Omental fat pad (tissue), 4 donors: ENCODE measurements around the gene GLG1. TPM values are rescaled to one million over a fixed set of nuclear protein-coding genes. Genes with fewer than 3 reads are reported as not detected.

ENCODE experiments used
- ATAC-seq: fragments of 150-250 bp; one replicate; pipeline ENCODE4 v1.9.1; 2016; ENCODE audit warnings: mild to moderate bottlenecking, moderate library complexity; ENCODE audit not compliant: low FRiP score
- DNase-seq: peaks from one replicate; pipeline ENCODE4 v3.0.0-alpha.2; 2019; ENCODE audit warnings: low spot score
- total RNA-seq, 4 donors: library from RNA; depleted of rRNA; stranded (reverse); fragments of >200 nt; gene quantifications; one replicate each; pipeline ENCODE4 v1.1.0, GENCODE V29; 2016
- TF ChIP-seq, protein P1 (sequence below), 3 donors: fragments of 450-650 bp; IDR thresholded peaks; one replicate each; pipeline ENCODE4 v1.5.1; 2016 to 2017; ENCODE audit warnings: antibody characterized with exemption in 3 of 3, mild to moderate bottlenecking in 3 of 3, moderate library complexity in 2 of 3

Gene GLG1
- total RNA-seq, 4 donors from 2014 or later, result 107 to 160 (median 122) TPM

DNA sequence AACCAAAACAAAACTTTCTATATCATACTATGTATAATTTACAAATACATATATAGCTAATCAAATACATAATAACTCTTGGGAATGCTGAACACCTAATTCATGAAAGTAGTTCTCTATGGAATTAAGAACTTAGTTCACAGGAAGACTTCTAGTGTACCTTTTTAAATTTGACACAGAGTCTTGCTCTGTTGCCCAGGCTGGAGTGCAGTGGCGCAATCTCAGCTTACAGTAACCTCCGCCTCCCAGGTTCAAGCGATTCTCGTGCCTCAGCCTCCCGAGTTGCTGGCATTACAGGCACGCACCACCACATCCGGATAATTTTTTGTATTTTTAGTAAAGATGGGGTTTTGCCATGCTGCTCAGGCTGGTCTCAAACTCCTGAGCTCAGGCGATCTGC lies 35.1 kb upstream of the GLG1 start:
- TF ChIP-seq, protein P1, sequence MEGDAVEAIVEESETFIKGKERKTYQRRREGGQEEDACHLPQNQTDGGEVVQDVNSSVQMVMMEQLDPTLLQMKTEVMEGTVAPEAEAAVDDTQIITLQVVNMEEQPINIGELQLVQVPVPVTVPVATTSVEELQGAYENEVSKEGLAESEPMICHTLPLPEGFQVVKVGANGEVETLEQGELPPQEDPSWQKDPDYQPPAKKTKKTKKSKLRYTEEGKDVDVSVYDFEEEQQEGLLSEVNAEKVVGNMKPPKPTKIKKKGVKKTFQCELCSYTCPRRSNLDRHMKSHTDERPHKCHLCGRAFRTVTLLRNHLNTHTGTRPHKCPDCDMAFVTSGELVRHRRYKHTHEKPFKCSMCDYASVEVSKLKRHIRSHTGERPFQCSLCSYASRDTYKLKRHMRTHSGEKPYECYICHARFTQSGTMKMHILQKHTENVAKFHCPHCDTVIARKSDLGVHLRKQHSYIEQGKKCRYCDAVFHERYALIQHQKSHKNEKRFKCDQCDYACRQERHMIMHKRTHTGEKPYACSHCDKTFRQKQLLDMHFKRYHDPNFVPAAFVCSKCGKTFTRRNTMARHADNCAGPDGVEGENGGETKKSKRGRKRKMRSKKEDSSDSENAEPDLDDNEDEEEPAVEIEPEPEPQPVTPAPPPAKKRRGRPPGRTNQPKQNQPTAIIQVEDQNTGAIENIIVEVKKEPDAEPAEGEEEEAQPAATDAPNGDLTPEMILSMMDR (IDR thresholded peaks at IDR 0.05), result no peak
- DNase-seq, result no peak
- no peak for ATAC-seq

DNA sequence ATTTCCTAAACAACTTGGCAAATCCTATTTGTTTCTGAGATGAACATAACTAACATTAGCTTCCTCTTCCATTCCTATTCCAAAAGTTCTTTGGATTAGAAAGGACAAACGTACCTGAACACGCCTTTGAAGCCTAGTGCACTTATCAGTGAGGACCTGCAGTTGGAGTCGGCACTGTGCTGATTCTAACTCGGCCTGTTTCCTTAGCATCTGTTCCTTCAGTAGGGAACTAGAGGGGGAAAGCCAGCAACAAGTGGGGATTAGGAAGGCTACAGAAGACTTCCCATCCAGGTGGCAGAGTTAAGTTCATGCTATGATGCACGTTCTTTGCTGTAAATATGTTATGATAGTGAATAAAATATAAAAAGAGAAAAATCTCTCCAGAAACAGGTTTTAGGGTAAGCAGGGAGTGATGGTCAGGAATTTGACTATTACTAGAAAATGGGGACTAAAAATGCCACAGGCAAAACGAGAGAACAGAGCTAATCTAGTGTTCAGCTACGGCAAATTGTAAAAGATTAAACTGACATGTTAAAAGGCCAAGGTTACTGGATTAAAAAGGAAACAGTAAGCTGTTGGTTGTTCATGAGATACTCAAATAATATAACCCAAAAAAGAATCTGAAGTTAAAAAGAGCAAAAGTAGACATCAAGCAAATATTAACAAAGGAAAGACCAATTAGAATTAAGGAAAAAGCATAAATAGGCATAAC lies 31.0 kb upstream of the GLG1 start:
- no peak for ATAC-seq
- TF ChIP-seq, protein P1 (IDR thresholded peaks at IDR 0.05), result no peak
- no peak for DNase-seq

DNA sequence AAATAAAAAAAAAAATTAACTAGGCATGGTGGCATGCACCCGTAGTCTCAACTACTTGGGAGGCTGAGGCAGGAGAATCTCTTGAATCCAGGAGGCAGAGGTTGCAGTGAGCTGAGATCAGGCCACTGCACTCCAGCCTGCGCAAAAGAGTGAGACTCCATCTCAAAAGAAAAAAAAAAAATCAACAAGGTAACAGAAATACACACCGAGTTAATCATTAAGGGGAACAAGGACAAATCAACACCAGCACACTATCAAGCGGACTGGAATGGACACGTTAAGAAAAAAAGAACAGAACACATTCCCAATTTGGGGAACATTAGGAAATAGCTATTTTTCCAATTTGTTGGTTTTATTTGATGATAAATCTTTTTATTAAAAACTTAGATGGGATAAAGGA lies 28.4 kb upstream of the GLG1 start:
- TF ChIP-seq, protein P1 (IDR thresholded peaks at IDR 0.05), result no peak
- DNase-seq (no peak), ATAC-seq (no peak)

DNA sequence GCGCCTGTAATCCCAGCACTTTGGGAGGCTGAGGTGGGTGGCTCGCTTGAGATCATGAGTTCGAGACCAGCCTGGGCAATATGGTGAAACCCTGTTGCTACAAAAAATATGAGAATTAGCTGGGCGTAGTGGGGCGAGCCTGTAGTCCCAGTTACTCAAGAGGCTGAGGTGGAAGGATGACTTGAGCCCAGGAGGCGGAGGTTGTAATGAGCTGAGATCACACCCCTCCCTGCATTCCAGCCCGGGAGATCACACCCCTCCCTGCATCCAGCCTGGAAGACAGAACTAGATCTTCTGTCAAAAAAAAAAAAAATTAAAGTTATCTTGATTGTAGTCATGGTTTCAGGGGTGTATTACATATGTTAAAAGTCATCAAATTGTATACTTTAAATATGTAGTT lies 26.8 kb upstream of the GLG1 start:
- no peak for ATAC-seq
- TF ChIP-seq, protein P1 (IDR thresholded peaks at IDR 0.05), result no peak
- DNase-seq, result no peak

DNA sequence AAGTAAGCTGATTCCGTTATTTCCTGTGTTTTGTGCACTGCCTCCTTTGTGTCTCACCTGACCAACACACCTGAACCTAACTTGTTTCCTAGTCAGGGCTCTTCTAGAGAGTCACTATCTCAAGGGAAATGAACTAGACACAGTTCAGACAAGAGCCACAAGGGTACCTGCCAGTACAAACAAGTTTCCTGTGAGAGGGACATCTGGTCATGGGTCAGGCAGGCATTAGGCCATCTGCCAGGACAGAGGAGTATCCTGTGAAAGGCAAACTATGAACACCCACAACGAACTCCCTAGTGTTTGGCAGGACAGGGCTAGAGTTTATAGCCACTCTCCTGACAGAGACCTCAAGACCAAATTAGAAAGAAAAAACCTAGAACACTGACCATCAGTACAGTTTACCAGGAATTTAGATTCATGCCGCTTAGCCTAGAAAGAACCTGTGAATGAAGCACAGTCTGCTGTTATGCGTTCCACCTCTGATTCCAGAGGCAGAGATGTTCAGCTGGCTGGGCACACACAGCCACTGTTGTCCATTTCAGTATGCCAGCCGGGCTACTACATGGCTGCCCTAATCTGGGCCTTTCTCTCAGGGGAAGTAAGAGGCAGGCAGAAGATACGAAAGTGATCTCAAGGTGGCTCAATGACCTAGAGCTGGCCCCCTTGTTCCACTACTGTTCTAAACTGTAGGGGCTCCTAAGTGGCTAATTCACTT lies 20.7 kb upstream of the GLG1 start:
- DNase-seq (no peak), ATAC-seq (no peak)
- TF ChIP-seq, protein P1 (IDR thresholded peaks at IDR 0.05), result no peak

DNA sequence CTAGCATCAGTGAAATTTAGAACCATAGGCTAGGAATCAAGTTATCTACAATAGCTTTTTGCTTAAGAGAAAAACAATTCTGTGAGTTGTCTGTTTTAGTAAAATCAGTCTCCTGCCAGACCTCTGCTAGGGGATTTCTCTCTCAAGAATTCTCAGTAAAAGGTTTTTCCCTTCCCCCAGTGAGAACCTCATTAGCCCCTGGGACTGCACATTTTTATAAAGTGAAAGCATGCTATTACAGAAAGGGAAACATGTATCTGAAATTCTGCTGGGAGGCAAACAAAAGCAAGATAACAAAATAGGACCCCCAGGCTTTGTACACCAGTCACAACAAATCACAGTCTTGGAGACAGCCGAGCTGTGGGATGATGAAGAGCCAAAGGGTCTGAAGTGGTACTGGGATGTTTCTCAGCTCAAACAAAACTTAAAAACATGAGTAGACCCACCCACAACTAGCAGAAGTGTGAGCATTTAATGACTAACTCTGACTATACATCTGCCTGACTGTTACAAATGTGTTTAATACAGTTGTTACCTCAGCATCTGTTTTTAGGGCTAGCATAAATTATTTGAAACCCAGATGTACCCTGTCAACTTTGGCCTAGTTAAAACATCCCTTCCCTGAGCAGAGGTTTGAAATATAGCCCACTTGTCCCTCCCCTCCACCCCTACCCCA lies 20.0 kb upstream of the GLG1 start:
- ATAC-seq (no peak), DNase-seq (no peak)
- TF ChIP-seq, protein P1 (IDR thresholded peaks at IDR 0.05), result no peak
